CD14-positive monocyte (primary cell): ENCODE results near the gene VWA1. TPM values are rescaled to one million over a fixed set of nuclear protein-coding genes. Genes with fewer than 3 reads are reported as not detected.
"Not testable (repeated sequence)": the region's sequence is repeated elsewhere in the genome, so short reads cannot be mapped to it uniquely, and the experiment has no call there.

Source experiments
- DNase-seq, 3 donors: peaks; one replicate each; pipeline ENCODE4 v3.0.0-alpha.2; 2011 to 2022
- H2AFZ ChIP-seq: 2 replicates; pipeline ENCODE4 v1.6.0; 2012; ENCODE audit warnings: mild to moderate bottlenecking, low read depth, low read length, inconsistent platforms; ENCODE audit not compliant: insufficient read depth, poor library complexity, severe bottlenecking
- H3K27ac ChIP-seq, 2 donors: 1 replicate in 1 of 2; 2 replicates in 1 of 2; pipeline ENCODE4 v1.5.1; 2012 to 2013; ENCODE audit warnings: low read length in 2 of 2, control low read depth in 1 of 2, inconsistent platforms in 1 of 2, low read depth in 1 of 2, mild to moderate bottlenecking in 1 of 2
- H3K27me3 ChIP-seq, 2 donors: one replicate each; pipeline versions ENCODE4 v1.6.0 to v1.6.1; 2011 to 2013; ENCODE audit warnings: low read length in 2 of 2; ENCODE audit not compliant: control insufficient read depth in 2 of 2, insufficient read depth in 2 of 2
- H3K36me3 ChIP-seq, 2 donors: replicated peaks in 1 of 2; 1 replicate in 1 of 2; 2 replicates in 1 of 2; pipeline versions ENCODE4 v1.5.1 to v1.6.1; 2012 to 2013; ENCODE audit warnings: low read length in 2 of 2, control low read depth in 1 of 2, inconsistent platforms in 1 of 2, mild to moderate bottlenecking in 1 of 2; ENCODE audit not compliant: insufficient read depth in 2 of 2, control insufficient read depth in 1 of 2
- H3K4me1 ChIP-seq, 2 donors: 1 replicate in 1 of 2; 2 replicates in 1 of 2; pipeline versions ENCODE4 v1.5.1 to v1.6.1; 2012 to 2013; ENCODE audit warnings: low read length in 2 of 2, control low read depth in 1 of 2, inconsistent platforms in 1 of 2, mild to moderate bottlenecking in 1 of 2, moderate library complexity in 1 of 2; ENCODE audit not compliant: insufficient read depth in 2 of 2, control insufficient read depth in 1 of 2
- H3K4me2 ChIP-seq: replicated peaks from 2 replicates; pipeline ENCODE3; 2012; ENCODE audit warnings: low read length, moderate library complexity, mild to moderate bottlenecking; ENCODE audit not compliant: poor library complexity, severe bottlenecking; ENCODE audit errors: extremely low read depth
- H3K4me3 ChIP-seq, 3 experiments: fragments of 200-600 bp in 1 of 3; sonication (generic) in 1 of 3; replicated peaks in 1 of 3; 1 replicate in 2 of 3; 2 replicates in 1 of 3; pipeline ENCODE4 v1.5.1; 2011 to 2013; ENCODE audit warnings: low read length in 3 of 3, mild to moderate bottlenecking in 3 of 3, control low read depth in 2 of 3, low read depth in 2 of 3, inconsistent platforms in 1 of 3, moderate library complexity in 1 of 3
- H3K79me2 ChIP-seq: 2 replicates; pipeline ENCODE4 v1.6.0; 2012; ENCODE audit warnings: mild to moderate bottlenecking, control low read depth, inconsistent platforms, low read length, moderate library complexity; ENCODE audit not compliant: insufficient read depth
- H3K9ac ChIP-seq: 2 replicates; pipeline ENCODE4 v1.6.0; 2017; ENCODE audit warnings: low read length, mild to moderate bottlenecking; ENCODE audit not compliant: insufficient read depth, poor library complexity, severe bottlenecking
- H3K9me3 ChIP-seq, 2 donors: replicated peaks in 1 of 2; 1 replicate in 1 of 2; 2 replicates in 1 of 2; pipeline versions ENCODE4 v1.5.1 to v1.6.1; 2012 to 2013; ENCODE audit warnings: low read length in 2 of 2, control low read depth in 1 of 2; ENCODE audit not compliant: control insufficient read depth in 1 of 2, insufficient read depth in 1 of 2
- H4K20me1 ChIP-seq: 2 replicates; pipeline ENCODE4 v1.6.0; 2012; ENCODE audit warnings: mild to moderate bottlenecking, low read length, control low read depth, moderate library complexity; ENCODE audit not compliant: insufficient read depth
- H3K27ac Mint-ChIP-seq, 7 donors: one replicate each; pipeline ENCODE4 v1.8.0; 2020; ENCODE audit warnings: mild to moderate bottlenecking in 7 of 7, mixed read lengths in 7 of 7, moderate library complexity in 6 of 7, inconsistent platforms in 2 of 7
- H3K27me3 Mint-ChIP-seq, 3 donors: one replicate each; pipeline ENCODE4 v1.8.0; 2021 to 2022; ENCODE audit warnings: low read depth in 3 of 3, mild to moderate bottlenecking in 3 of 3, mixed read lengths in 3 of 3, moderate library complexity in 3 of 3, inconsistent platforms in 1 of 3
- H3K36me3 Mint-ChIP-seq, 2 donors: one replicate each; pipeline ENCODE4 v1.8.0; 2020; ENCODE audit warnings: mixed read lengths in 2 of 2, inconsistent platforms in 1 of 2, mild to moderate bottlenecking in 1 of 2
- H3K4me1 Mint-ChIP-seq: one replicate; pipeline ENCODE4 v1.8.0; 2020; ENCODE audit warnings: mild to moderate bottlenecking, mixed read lengths
- H3K4me3 Mint-ChIP-seq, 2 donors: one replicate each; pipeline ENCODE4 v1.8.0; 2020; ENCODE audit warnings: mild to moderate bottlenecking in 2 of 2, mixed read lengths in 2 of 2, moderate library complexity in 1 of 2
- H3K9me3 Mint-ChIP-seq, 7 donors: one replicate each; pipeline ENCODE4 v1.8.0; 2020 to 2022; ENCODE audit warnings: mixed read lengths in 7 of 7, mild to moderate bottlenecking in 6 of 7, moderate library complexity in 6 of 7, inconsistent platforms in 2 of 7
- WGBS: methylation state at CpG from one replicate; pipeline ENCODE4 v1.1.5; 2013; ENCODE audit warnings: missing lambda C conversion rate; ENCODE audit not compliant: insufficient coverage; 5-methylcytosine and 5-hydroxymethylcytosine counted together
- intact Hi-C, 2 donors: fragments of 100-400 bp; cut with micrococcal nuclease; formaldehyde crosslinking; loops; one replicate each; pipeline versions ENCODE4 v1.15.0 to v1.15.1; 2023
- polyA plus RNA-seq, 3 donors: library from polyadenylated mRNA; depleted of rRNA in 1 of 3; unstranded in 2 of 3; stranded (reverse) in 1 of 3; fragments of 300-500 nt in 2 of 3; fragments of >200 nt in 1 of 3; fragmentation: Illumina TruSeq in 2 of 3; gene quantifications; 1 replicate in 2 of 3; 2 replicates in 1 of 3; pipeline ENCODE4 v1.2.3, GENCODE V29; 2012 to 2021
- TF ChIP-seq, protein P1 (sequence below): fragments of 200-600 bp; IDR thresholded peaks from one replicate; pipeline ENCODE4 v1.8.0; 2022; ENCODE audit warnings: antibody characterized with exemption, mild to moderate bottlenecking

Gene VWA1
- polyA plus RNA-seq, 3 donors, result not detected

DNA sequence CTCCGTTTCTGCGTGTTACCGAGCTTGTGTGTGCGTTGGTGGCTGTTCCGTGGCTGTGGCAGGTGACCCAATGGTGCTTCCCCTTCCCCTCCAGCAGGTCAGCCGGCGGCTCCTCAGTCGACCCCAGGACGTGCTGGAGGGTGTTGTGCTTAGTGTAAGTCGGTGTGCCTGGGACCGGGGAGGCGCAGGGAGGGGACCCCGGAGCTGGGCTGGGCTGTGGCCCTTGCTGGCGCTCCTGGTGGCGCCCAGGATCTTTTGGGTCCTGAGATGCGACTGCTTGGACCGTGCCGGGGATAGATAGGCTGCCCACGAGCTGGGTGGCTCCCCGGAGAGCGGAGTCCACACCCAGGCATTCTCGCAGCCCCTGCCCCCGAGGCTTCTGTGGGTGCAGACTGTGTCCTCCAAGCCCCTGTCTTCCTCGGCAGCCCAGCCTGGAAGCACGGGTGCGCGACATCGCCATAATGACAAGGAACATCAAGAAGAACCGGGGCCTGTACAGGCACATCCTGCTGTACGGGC is 19.9 kb downstream of the VWA1 start:
- no peak overlapping the region for H3K27ac Mint-ChIP-seq
- H3K9ac ChIP-seq, result no peak overlapping the region
- no peak overlapping the region for H3K4me3 Mint-ChIP-seq
- H3K4me2 ChIP-seq, result no peak overlapping the region
- peaks cover 0 to 1% of the 10 kb centered on the region in 2 donors for H3K27me3 ChIP-seq
- H3K4me3 ChIP-seq, result no peak overlapping the region
- no peaks in the 10 kb centered on the region for H3K4me1 Mint-ChIP-seq
- no peak overlapping the region for H2AFZ ChIP-seq
- H3K4me1 ChIP-seq, result no peaks in the 10 kb centered on the region
- 89% methylated on average over 17 of the region's 30 CpGs for WGBS
- H3K27me3 Mint-ChIP-seq, result peaks cover 0 to 24% (median 9%) of the 10 kb centered on the region in 3 donors
- no peak for DNase-seq
- no peaks in the 10 kb centered on the region for H4K20me1 ChIP-seq
- no peaks in the 10 kb centered on the region for H3K79me2 ChIP-seq
- intact Hi-C loops, result no loop called here
- no peaks in the 10 kb centered on the region for H3K36me3 ChIP-seq
- H3K36me3 Mint-ChIP-seq, result no peaks in the 10 kb centered on the region
- TF ChIP-seq, protein P1, sequence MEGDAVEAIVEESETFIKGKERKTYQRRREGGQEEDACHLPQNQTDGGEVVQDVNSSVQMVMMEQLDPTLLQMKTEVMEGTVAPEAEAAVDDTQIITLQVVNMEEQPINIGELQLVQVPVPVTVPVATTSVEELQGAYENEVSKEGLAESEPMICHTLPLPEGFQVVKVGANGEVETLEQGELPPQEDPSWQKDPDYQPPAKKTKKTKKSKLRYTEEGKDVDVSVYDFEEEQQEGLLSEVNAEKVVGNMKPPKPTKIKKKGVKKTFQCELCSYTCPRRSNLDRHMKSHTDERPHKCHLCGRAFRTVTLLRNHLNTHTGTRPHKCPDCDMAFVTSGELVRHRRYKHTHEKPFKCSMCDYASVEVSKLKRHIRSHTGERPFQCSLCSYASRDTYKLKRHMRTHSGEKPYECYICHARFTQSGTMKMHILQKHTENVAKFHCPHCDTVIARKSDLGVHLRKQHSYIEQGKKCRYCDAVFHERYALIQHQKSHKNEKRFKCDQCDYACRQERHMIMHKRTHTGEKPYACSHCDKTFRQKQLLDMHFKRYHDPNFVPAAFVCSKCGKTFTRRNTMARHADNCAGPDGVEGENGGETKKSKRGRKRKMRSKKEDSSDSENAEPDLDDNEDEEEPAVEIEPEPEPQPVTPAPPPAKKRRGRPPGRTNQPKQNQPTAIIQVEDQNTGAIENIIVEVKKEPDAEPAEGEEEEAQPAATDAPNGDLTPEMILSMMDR, result no peak
- H3K9me3 ChIP-seq, result no peaks in the 10 kb centered on the region
- H3K27ac ChIP-seq, result no peak overlapping the region
- no peaks in the 10 kb centered on the region for H3K9me3 Mint-ChIP-seq

DNA sequence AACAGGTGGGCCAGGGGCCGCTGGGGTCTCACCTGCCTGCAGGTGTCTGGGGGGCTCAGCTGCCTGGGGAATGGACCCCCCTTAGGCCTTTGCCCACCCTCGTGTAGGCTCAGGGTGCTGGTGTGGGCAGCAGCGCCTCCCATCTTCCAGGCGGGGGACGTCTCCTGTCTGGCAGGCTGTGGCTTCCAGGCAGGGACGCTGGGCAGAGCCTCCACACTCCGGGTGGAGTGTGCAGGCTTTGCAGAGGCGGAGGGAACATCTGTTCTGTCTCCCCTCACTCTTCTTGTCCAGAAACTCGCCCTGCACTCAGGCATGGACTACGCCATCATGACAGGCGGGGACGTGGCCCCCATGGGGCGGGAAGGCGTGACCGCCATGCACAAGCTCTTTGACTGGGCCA is 20.4 kb downstream of the VWA1 start:
- H3K27ac ChIP-seq, H2AFZ ChIP-seq, H4K20me1 ChIP-seq, intact Hi-C loops, H3K27me3 ChIP-seq, H3K9me3 ChIP-seq, H3K27ac Mint-ChIP-seq, DNase-seq, H3K9ac ChIP-seq, H3K4me1 ChIP-seq, H3K9me3 Mint-ChIP-seq, H3K4me1 Mint-ChIP-seq, H3K4me3 Mint-ChIP-seq, H3K36me3 ChIP-seq, H3K36me3 Mint-ChIP-seq, H3K79me2 ChIP-seq, H3K4me3 ChIP-seq, H3K4me2 ChIP-seq: not testable (repeated sequence)
- peaks cover 2 to 27% (median 11%) of the 10 kb centered on the region in 3 donors for H3K27me3 Mint-ChIP-seq
- no CpG with 5 or more reads among the region's 15 CpGs for WGBS

- H3K36me3 ChIP-seq, H3K27ac ChIP-seq, H3K9me3 Mint-ChIP-seq, H3K4me3 Mint-ChIP-seq, DNase-seq, H3K27ac Mint-ChIP-seq, H3K36me3 Mint-ChIP-seq, intact Hi-C loops, H3K4me2 ChIP-seq, H3K9ac ChIP-seq, H3K4me3 ChIP-seq, H3K27me3 ChIP-seq, H3K79me2 ChIP-seq, H3K9me3 ChIP-seq, H3K4me1 Mint-ChIP-seq, H3K4me1 ChIP-seq, H2AFZ ChIP-seq, H4K20me1 ChIP-seq: not testable (repeated sequence)
- peaks cover 6 to 30% (median 12%) of the 10 kb centered on the region in 3 donors for H3K27me3 Mint-ChIP-seq
- WGBS, result 85% methylated on average over 15 of the region's 22 CpGs
Measured at GRCh38 chr1:1456683-1457255, 21.3 kb downstream of the VWA1 start.

DNA sequence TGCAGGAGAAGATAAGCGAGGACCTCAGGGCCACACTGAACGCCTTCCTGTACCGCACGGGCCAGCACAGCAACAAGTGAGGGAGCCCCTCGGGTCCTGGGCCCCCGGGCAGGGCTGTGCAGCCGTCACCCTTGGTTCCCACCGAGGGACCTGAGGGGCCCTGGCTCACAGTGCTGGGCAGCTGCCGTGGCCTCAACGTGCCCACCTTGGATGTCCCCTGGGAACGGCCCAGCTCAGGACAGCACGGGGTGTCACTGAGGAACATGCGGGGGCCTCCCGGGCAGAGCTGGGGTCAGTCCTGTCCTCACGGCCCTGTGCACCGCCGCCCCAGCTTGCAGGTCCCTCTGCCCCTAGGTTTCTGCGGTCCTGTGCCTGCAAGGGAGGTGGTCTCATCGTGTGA is 23.7 kb downstream of the VWA1 start:
- H4K20me1 ChIP-seq, H3K36me3 Mint-ChIP-seq, H3K4me3 ChIP-seq, H3K27ac ChIP-seq, H3K4me1 Mint-ChIP-seq, H3K27ac Mint-ChIP-seq, H3K9ac ChIP-seq, H3K9me3 ChIP-seq, H2AFZ ChIP-seq, H3K9me3 Mint-ChIP-seq, intact Hi-C loops, DNase-seq, H3K79me2 ChIP-seq, H3K4me2 ChIP-seq, H3K4me3 Mint-ChIP-seq, H3K36me3 ChIP-seq, H3K27me3 ChIP-seq, H3K4me1 ChIP-seq: not testable (repeated sequence)
- 100% methylated on average over 7 of the region's 19 CpGs for WGBS
- H3K27me3 Mint-ChIP-seq, result peaks cover 6 to 32% (median 14%) of the 10 kb centered on the region in 3 donors
